Measurements from ENCODE around the gene PDIA5. TPM values are rescaled to one million over a fixed set of nuclear protein-coding genes. Genes with fewer than 3 reads are reported as not detected.

Gene PDIA5
- total and polyA plus RNA-seq, 2 of the 4 experiments (the other 2 are of a cell fraction) = 19.4 to 42.0 TPM

DNA sequence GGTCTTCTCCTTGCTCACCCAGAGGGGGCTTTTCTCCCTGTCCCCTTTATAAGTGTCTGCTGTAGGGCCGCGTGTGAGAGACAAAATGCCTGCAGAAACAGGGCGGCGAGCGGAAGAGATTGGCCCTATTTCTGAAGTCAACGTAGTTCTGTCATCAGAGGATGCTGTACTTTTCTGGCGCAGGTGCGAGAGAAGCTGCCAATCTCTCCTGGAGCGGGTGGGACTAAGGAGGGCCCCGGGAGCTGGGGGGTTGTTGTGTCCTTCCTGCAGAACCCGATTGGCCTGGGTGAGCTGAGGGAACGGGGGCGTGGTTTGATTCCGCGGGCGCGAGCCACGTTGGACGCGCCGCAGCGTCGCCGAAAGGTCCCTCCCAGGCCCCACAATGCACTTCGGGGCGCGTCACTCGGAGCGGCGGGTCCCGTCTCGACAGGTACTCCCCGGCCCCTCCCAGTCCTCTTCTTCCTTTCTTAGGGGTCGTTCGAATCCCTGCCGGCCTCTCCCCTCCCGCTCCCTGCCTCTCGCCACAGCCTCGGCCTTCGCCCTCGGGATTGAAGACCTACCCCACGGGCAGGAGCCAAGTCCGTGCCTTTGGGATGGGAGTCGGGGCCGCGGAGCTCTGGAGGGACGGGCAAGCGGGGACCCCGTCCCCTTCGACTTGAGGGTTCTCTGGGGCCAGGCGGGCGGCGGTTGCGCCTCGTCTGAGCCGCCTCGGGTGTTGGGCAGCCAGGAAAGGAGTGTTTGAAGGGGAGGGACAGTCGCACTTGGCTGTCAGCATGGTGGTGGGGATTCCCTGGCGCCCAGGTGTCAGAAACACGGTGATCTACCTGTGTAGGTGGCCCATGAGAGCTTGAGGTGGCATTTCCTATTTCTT lies 135.0 kb downstream of the PDIA5 start, which contains the start of gene SEC22A (continued):
- no peak for TF ChIP-seq NFE2L2 (IDR thresholded peaks at IDR 0.05; ENCODE audit: low read depth, low read length)
- peak; percentile 89; the same call in 1 of the 2 replicates for TF ChIP-seq MXI1 (IDR thresholded peaks at IDR 0.05; ENCODE audit: borderline replicate concordance, low read depth, low read length)

DNA sequence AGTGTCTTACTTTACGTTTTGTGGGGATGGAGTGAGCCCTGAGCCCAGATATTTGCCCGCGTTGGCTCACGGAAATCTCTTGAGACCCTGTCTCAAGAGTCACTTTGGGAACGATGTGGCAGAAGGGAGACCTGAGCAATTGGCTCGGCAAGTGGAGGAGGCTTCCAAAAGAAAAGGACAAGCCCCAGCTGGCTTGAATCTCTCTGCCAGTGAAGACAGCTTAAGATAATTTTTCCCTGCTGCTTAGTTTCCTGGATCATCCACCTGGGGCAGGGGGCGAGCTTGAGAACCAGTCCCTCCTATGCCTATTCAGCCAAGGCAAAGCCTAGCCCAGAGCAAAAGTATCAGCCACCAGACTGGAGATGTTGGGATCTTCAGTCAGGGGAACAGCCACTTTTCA lies 135.6 kb downstream of the PDIA5 start:
- POLR2A ChIA-PET (ENCODE audit: unreplicated experiment) = no interaction called here
- Histone ChIP-seq H3K36me3 (ENCODE audit: control insufficient read depth, insufficient read depth, low read length) (no peaks in the 10 kb centered on the region), H3K27ac (ENCODE audit: insufficient read depth, low read length) (peak overlapping the region; percentile 2; the same call in 1 of the 2 replicates), H3K4me1 (ENCODE audit: control insufficient read depth, insufficient read depth, low read length) (0 out of 2 replicates have a peak, but pooled peaks cover 1% of the 10 kb centered on the region), H3K18ac (ENCODE audit: low read depth, low read length) (no peak overlapping the region), H3K23ac (ENCODE audit: low read depth, low read length) (peak overlapping the region; percentile 71; the same call in 1 of the 2 replicates), H3K4me3 (ENCODE audit: insufficient read depth, low read depth, low read length) (peak overlapping the region; percentile 70), H3K79me1 (ENCODE audit: low read depth in 1 of 2, low read length in 2 of 2) (peaks cover 20 to 41% of the 10 kb centered on the region in 2 experiments), H3K9ac (ENCODE audit: low read depth, low read length) (peak overlapping the region; percentile 79), H2BK5ac (ENCODE audit: low read depth, low read length, poor library complexity, severe bottlenecking) (peak overlapping the region; percentile 55), H3K14ac (replicated peaks; ENCODE audit: low read depth, low read length) (peak overlapping the region; percentile 76), H2BK15ac (ENCODE audit: low read depth, low read length) (no peak overlapping the region), H2AFZ (replicated peaks; ENCODE audit: low read length, poor library complexity) (peak overlapping the region; percentile 99), H2BK120ac (ENCODE audit: low read depth, low read length) (no peak overlapping the region), H3K9me1 (ENCODE audit: insufficient read depth, low read length) (peaks cover 3% of the 10 kb centered on the region), H2AK5ac (ENCODE audit: low read depth, low read length) (peak overlapping the region; percentile 15; the same call in 1 of the 2 replicates), H2BK20ac (ENCODE audit: low read depth, low read length) (no peak overlapping the region), H3K4ac (ENCODE audit: low read depth, low read length) (peak overlapping the region; percentile 92), H3K4me2 (ENCODE audit: low read depth, low read length) (peak overlapping the region; percentile 79), H4K20me1 (ENCODE audit: insufficient read depth, low read length) (no peaks in the 10 kb centered on the region), H2AK9ac (replicated peaks; ENCODE audit: low read depth, low read length, poor library complexity) (peak overlapping the region; percentile 94), H3K56ac (ENCODE audit: extremely low read depth, insufficient read depth, low read length) (peak overlapping the region; percentile 31), H4K8ac (ENCODE audit: low read depth in 2 of 2, low read length in 2 of 2) (peak overlapping the region; percentile 85 to 98; a peak in 2 of 4 replicates), H4K5ac (ENCODE audit: low read depth, low read length) (no peak overlapping the region; the same call in 1 of the 2 replicates), H4K91ac (ENCODE audit: insufficient read depth, low read depth, low read length) (no peak overlapping the region; the same call in 1 of the 2 replicates), H3K9me3 (ENCODE audit: control insufficient read depth, insufficient read depth, low read length) (no peaks in the 10 kb centered on the region), H3K27me3 (ENCODE audit: control insufficient read depth, insufficient read depth, low read length) (no peaks in the 10 kb centered on the region)
- ATAC-seq (ENCODE audit: low read depth) (no peak), DNase-seq (peak; percentile 2)
- CTCF ChIA-PET = interaction anchor here (1.2 kb wide), 1 partner anchor 17 kb away, joined by 4 read pairs; no protein-coding TSS in a partner anchor
- in situ Hi-C loops (cut with MboI; ENCODE audit: low sequenced_read_pairs) = no loop called here
- dilution Hi-C loops (cut with HindIII; ENCODE audit: low sequenced_read_pairs, unreplicated experiment) = no loop called here
- intact Hi-C loops (cut with micrococcal nuclease) = no loop called here
- no CpG with 5 or more reads among the region's 7 CpGs for WGBS, 2 experiments (ENCODE audit: extremely low coverage in 2 of 2, insufficient read length in 1 of 2)
- TSS peak; percentile 63 for BruUV-seq (replicated peaks)
- no peak for TF ChIP-seq RFX5 (IDR thresholded peaks at IDR 0.05; ENCODE audit: low read depth, low read length)
- TF ChIP-seq RCOR1 (IDR thresholded peaks at IDR 0.05; ENCODE audit: insufficient replicate concordance, low read length) = no peak
- TF ChIP-seq BHLHE40 (IDR thresholded peaks at IDR 0.05; ENCODE audit: low read depth, low read length) = no peak
- no peak for TF ChIP-seq POLR2A (IDR thresholded peaks at IDR 0.05; ENCODE audit: low read depth, low read length)
- TF ChIP-seq, protein P1, sequence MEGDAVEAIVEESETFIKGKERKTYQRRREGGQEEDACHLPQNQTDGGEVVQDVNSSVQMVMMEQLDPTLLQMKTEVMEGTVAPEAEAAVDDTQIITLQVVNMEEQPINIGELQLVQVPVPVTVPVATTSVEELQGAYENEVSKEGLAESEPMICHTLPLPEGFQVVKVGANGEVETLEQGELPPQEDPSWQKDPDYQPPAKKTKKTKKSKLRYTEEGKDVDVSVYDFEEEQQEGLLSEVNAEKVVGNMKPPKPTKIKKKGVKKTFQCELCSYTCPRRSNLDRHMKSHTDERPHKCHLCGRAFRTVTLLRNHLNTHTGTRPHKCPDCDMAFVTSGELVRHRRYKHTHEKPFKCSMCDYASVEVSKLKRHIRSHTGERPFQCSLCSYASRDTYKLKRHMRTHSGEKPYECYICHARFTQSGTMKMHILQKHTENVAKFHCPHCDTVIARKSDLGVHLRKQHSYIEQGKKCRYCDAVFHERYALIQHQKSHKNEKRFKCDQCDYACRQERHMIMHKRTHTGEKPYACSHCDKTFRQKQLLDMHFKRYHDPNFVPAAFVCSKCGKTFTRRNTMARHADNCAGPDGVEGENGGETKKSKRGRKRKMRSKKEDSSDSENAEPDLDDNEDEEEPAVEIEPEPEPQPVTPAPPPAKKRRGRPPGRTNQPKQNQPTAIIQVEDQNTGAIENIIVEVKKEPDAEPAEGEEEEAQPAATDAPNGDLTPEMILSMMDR (conservative IDR thresholded peaks at IDR 0.05; ENCODE audit: low read depth, low read length) = no peak
- TF ChIP-seq RAD21 (IDR thresholded peaks at IDR 0.05; ENCODE audit: low read length) = no peak
- TF ChIP-seq, protein P2, sequence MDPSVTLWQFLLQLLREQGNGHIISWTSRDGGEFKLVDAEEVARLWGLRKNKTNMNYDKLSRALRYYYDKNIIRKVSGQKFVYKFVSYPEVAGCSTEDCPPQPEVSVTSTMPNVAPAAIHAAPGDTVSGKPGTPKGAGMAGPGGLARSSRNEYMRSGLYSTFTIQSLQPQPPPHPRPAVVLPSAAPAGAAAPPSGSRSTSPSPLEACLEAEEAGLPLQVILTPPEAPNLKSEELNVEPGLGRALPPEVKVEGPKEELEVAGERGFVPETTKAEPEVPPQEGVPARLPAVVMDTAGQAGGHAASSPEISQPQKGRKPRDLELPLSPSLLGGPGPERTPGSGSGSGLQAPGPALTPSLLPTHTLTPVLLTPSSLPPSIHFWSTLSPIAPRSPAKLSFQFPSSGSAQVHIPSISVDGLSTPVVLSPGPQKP (IDR thresholded peaks at IDR 0.05; ENCODE audit: borderline replicate concordance, low read depth, low read length) = no peak
- TF ChIP-seq, protein P3, sequence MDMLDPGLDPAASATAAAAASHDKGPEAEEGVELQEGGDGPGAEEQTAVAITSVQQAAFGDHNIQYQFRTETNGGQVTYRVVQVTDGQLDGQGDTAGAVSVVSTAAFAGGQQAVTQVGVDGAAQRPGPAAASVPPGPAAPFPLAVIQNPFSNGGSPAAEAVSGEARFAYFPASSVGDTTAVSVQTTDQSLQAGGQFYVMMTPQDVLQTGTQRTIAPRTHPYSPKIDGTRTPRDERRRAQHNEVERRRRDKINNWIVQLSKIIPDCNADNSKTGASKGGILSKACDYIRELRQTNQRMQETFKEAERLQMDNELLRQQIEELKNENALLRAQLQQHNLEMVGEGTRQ (IDR thresholded peaks at IDR 0.05; ENCODE audit: low read depth, low read length) = no peak
- no peak for TF ChIP-seq FOS (IDR thresholded peaks at IDR 0.05; ENCODE audit: low read depth, low read length)
- no peak for TF ChIP-seq CEBPB (IDR thresholded peaks at IDR 0.05; ENCODE audit: low read depth, low read length)
